WERI-Rb-1 (cell line): ENCODE results near the gene HIGD1C.

Experiments used
- DNase-seq: peaks from one replicate; pipeline ENCODE4 v3.0.0-alpha.2; 2020
- H3K27ac ChIP-seq: fragments of 250-450 bp; sonication (Bioruptor Pico); 2 replicates; pipeline ENCODE4 v1.5.1; 2020; ENCODE audit warnings: mild to moderate bottlenecking, moderate library complexity
- H3K27me3 ChIP-seq: fragments of 250-450 bp; sonication (Bioruptor Pico); 2 replicates; pipeline ENCODE4 v1.5.1; 2021; ENCODE audit warnings: mild to moderate bottlenecking, low read depth, moderate library complexity; ENCODE audit not compliant: insufficient read depth, severe bottlenecking
- H3K36me3 ChIP-seq: fragments of 250-450 bp; sonication (Bioruptor Pico); 2 replicates; pipeline ENCODE4 v1.5.1; 2020; ENCODE audit warnings: mild to moderate bottlenecking, moderate library complexity
- H3K4me3 ChIP-seq: 2 replicates; pipeline ENCODE4 v1.5.1; 2011; ENCODE audit warnings: low read depth, mild to moderate bottlenecking, control low read depth, low read length
- H3K9me3 ChIP-seq: fragments of 250-450 bp; sonication (Bioruptor Pico); 2 replicates; pipeline ENCODE4 v1.5.1; 2021; ENCODE audit warnings: mild to moderate bottlenecking, moderate library complexity; ENCODE audit not compliant: severe bottlenecking
- CTCF ChIP-seq: IDR thresholded peaks from 2 replicates; pipeline ENCODE4 v1.5.1; 2011; ENCODE audit warnings: low read depth, mild to moderate bottlenecking, control low read depth, inconsistent platforms, low read length

HIGD1C gene

GRCh38 chr12:51018956-51019355 is 66.6 kb downstream of the HIGD1C start:
- Histone ChIP-seq H3K27ac (no peak overlapping the region), H3K27me3 (no peaks in the 10 kb centered on the region), H3K36me3 (no peaks in the 10 kb centered on the region; the same call in 1 of the 2 replicates), H3K9me3 (no peaks in the 10 kb centered on the region), H3K4me3 (no peak overlapping the region)
- no peak for TF ChIP-seq CTCF
- no peak for DNase-seq

- H3K36me3 ChIP-seq = no peaks in the 10 kb centered on the region; the same call in 1 of the 2 replicates
- H3K4me3 ChIP-seq = no peak overlapping the region
- no peak overlapping the region for H3K27ac ChIP-seq
- H3K27me3 ChIP-seq = no peaks in the 10 kb centered on the region
- no peaks in the 10 kb centered on the region for H3K9me3 ChIP-seq
- TF ChIP-seq CTCF = no peak
- DNase-seq = no peak
These were observed 67.6 kb downstream of the HIGD1C start for GRCh38 chr12:51019927-51020326.
